Measurements from ENCODE around the gene ZNF454.

The ZNF454 gene

GRCh38 chr5:178940569-178941360 is at the start of gene ZNF454:
Gene ZNF454 (plus strand): TSS chr5:178941198. CDS start chr5:178942792, 1,594 bp downstream.
- no peak for DNase-seq (ENCODE audit: low read depth in 3 of 3)

GRCh38 chr5:178895615-178896571 is 45.1 kb upstream of the ZNF454 start, which contains the start of gene ZFP2:
Gene ZFP2 (plus strand): TSS chr5:178895913. CDS start chr5:178931314, 35,401 bp downstream.
- DNase-seq (ENCODE audit: low read depth in 3 of 3) = peak in 1 of 3 experiments; percentile 16

DNA sequence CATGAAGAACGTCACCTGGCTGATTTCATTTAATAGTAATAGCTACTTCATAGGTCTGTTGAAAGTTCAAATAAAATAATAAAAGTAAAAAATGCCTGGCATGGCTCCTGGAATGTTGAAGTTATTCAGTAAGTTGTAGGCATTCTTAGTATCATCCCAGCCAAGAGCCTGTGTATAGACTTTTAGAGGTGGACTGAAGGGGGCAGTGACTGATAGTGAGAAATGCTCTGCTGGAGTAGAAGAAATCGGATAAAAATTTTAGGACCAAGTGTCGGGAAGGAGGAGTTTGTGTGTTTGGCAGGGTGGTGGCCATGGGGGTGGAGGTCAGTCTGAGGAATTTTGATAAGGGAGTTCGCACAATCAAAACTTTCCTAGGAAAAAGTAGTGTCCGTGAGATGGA is 41.7 kb upstream of the ZNF454 start:
- DNase-seq (ENCODE audit: low read depth in 3 of 3) = no peak

GRCh38 chr5:178902849-178903248 is 38.1 kb upstream of the ZNF454 start:
- no peak for DNase-seq (ENCODE audit: low read depth in 3 of 3)

- DNase-seq (ENCODE audit: low read depth in 3 of 3) = no peak
Observed at GRCh38 chr5:178931846-178932760, 8.9 kb upstream of the ZNF454 start.

DNA sequence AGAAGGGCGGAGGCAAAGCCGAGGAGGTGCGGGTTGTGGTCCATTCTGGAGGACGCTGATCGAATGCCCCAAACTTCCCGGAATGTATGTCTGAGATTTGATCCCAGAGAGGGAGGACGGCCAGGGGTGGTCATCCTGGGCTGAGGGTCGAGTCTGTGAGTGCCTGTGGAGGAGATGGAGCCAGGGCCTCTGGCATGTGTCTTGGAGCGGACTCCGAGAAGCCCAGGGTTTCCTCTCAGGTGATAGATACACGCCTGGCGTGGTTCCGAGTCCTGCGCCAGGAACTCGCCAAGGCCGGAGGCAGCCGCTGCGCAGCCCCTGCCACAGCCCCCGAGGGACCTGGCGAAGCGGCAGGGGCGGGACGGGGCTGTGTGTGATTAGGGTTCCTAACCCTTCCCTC is 363 bp downstream of the ZNF454 start:
- DNase-seq (ENCODE audit: low read depth in 3 of 3) = no peak

- no peak for DNase-seq (ENCODE audit: low read depth in 3 of 3)
Observed at GRCh38 chr5:178965465-178966055, 24.6 kb downstream of the ZNF454 start.

DNA sequence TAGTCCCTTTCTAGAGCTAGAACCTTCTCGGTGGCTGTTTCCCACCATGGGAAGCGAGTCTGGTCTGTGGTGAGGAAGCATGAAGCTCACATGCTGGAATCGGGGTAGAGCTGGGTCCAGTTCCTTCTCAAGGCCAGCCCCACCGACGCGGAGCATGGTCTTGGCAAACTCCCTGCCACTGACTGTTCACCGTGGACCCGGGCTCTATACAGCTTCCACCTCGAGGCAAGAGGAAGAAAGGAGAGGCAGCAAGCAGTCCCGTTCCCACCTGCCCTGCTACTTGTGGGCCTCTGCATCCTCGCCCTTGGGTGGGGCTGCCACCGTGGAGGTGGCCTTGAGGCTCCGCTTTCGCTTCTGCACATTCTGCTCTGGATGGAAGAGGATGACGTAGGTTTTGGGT is 40.4 kb downstream of the ZNF454 start:
- DNase-seq (ENCODE audit: low read depth in 3 of 3) = no peak

DNA sequence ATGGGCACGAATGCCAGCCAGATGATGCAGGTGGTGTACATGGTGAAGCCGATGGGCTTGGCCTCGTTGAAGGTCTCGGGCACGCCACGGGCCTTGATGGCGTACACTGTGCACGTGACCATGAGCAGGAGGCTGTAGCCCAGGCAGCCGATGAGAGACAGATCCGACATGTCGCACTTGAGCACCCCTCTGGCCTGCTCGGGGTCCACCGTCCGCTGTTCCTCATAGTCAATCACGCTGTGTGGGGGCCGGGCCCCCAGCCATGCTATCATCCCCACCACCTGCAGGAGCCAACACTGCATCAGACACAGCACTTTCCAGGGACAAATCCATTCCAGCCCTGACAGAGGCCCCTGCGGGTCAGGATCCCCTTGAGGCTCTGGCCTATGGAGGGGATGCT is 41.9 kb downstream of the ZNF454 start:
- DNase-seq (ENCODE audit: low read depth in 3 of 3) = no peak

GRCh38 chr5:178983728-178984127 is 42.7 kb downstream of the ZNF454 start:
- DNase-seq (ENCODE audit: low read depth in 3 of 3) = no peak

DNA sequence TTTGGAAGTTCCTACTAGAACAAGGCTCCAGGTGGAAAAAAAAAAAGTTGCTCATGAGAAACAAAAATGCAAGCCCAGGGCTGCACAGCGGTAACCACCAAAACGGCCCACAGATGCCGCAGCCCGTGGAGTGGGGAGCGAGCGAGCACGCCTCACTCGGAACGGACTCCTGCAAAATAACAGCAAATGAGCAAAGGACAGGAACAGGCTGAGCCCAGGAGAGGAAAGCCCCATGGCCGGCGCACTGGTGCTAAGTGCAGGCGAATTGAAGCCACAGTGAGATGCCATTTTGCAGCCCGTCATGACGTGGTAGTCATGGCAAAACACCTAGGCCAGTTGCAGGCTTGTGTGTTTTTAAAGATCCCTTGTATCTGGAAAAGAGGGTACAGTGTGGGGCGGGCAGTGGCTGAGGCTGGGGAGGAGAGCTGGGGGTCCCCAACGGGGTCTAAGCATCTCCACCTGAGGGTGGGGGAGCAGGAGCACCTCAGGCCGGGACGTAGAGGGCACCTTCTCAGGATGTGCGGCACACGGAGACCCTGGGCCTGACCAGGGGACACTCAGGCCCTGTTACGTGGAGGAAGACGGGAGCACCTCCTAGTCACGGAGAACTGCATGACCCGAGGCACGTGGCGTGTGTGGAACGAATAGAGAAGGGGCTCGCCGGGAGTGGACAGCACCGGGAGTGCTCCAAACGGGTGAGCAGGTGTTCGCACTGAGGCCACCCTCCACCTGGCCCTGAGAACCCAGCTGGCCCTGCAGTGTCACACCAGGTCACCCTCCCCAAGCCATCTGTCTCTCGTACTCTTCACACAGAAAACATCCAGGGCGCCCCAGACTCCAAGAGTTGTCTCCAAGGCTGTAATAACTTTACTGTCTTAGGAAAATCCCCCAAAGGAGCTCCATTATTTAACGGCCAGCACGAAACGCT is 43.4 kb downstream of the ZNF454 start:
- no peak for DNase-seq (ENCODE audit: low read depth in 3 of 3)

GRCh38 chr5:178986326-178986960 is 45.4 kb downstream of the ZNF454 start:
- DNase-seq (ENCODE audit: low read depth in 3 of 3) = no peak

DNA sequence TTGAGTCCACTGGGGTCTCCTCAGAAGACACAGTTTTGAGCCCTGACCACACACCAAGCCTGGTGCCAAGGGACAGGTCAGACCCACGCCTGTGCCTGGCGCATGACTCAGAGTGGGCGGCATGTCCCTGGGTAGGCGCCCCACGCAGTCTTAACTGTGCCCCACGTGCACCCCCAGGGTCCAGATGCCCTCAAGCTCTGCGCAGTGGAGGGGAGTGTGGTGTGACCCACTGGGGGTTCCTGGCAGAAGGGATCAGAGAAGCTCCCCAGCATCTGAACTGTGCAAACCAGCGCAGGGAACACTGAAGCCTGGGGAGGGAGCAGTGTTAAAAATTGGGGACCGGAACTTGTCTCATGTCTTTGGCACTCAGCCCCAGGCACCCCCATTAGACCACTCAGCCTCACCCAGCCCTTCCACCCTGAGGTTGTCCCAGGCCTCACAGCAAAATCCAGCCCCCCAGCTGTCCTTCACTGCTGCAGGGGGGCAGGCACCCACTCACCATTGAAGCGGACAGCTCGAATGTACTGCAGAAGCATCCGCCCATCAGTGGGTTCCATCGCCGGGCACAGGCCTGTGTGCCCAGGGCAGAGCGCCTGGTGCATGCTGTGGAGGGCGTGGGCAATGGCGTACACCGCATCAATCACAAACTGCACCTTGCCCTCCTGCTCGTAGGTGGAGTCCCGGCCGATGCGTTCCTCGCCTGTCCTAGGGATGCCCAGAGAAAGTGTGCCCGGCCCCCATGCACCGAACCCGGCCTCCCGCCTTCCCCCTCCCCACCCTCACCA is 47.6 kb downstream of the ZNF454 start:
- no peak for DNase-seq (ENCODE audit: low read depth in 3 of 3)

DNA sequence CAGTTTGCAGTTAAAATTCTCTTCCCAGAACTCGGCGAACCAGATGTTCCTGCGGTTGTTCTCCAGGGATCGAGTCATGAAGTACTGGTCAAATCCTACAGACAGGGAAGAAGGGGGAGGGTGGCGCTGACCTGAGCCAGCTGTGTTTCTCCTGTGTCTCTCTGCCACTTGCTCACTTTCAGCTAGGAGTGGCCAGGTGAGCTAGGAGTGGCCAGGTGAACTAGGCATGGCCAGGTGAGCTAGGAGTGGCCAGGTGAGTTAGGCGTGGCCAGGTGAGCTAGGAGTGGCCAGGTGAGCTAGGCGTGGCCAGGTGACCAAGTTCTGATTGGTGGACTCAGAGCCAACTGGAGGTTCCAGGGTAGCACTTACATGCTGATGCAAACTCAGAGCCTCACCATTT is 48.3 kb downstream of the ZNF454 start:
- no peak for DNase-seq (ENCODE audit: low read depth in 3 of 3)

DNA sequence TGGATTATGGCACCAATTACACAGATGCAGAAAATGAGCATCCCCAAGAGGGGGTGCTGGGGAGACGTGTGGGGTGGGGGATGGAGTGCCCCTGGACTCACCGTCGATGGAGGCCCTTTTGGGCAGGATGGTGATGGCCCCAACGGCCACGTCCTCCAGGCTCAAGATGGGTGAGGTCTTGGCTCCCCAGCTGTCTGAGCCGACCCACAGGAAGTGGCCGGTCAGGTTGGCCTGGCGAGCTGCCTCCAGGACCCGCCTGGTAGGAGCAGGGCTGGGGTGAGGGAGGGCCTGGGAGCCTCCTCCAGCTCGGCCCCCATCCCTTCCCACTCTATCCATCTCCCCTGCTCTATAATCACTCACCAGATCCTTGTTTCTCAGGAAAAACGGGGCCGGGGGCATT is 49.5 kb downstream of the ZNF454 start:
- no peak for DNase-seq (ENCODE audit: low read depth in 3 of 3)

GRCh38 chr5:178991190-178992145 is 50.5 kb downstream of the ZNF454 start:
- no peak for DNase-seq (ENCODE audit: low read depth in 3 of 3)

- no peak for DNase-seq (ENCODE audit: low read depth in 3 of 3)
Observed at GRCh38 chr5:178992291-178992895, 51.4 kb downstream of the ZNF454 start.
